NCI-H748 (cell line): Measurements from ENCODE around the gene PCYT1A.
"Not testable (repeated sequence)": the region's sequence is repeated elsewhere in the genome, so short reads cannot be mapped to it uniquely, and the experiment has no call there.

Source experiments
- DNase-seq: peaks from one replicate; lab custom pipeline; 2025; ENCODE audit not compliant: unreplicated experiment; lab: John Stamatoyannopoulos, UW

The PCYT1A gene

GRCh38 chr3:196216681-196217211 is 70.8 kb downstream of the PCYT1A start:
- DNase-seq = no peak

- no peak for DNase-seq
Measured at GRCh38 chr3:196216089-196216564, 71.4 kb downstream of the PCYT1A start, which contains the start of gene SLC51A. Gene SLC51A (plus strand): TSS chr3:196216534. CDS start chr3:196216713, 179 bp downstream.

GRCh38 chr3:196215493-196216020 is 72.0 kb downstream of the PCYT1A start:
- no peak for DNase-seq

- DNase-seq = no peak
Measured at GRCh38 chr3:196214783-196215441, 72.6 kb downstream of the PCYT1A start.

- no peak for DNase-seq
Measured at GRCh38 chr3:196210673-196211556, 76.6 kb downstream of the PCYT1A start, which contains the start of gene ZDHHC19. Gene ZDHHC19 (minus strand): TSS chr3:196211400. CDS start chr3:196211315, 85 bp downstream.

- not testable (repeated sequence) for DNase-seq
Measured at GRCh38 chr3:196209944-196210672, 77.4 kb downstream of the PCYT1A start.

- DNase-seq = no peak
Measured at GRCh38 chr3:196208942-196209695, 78.4 kb downstream of the PCYT1A start.

GRCh38 chr3:196207833-196208607 is 79.5 kb downstream of the PCYT1A start:
- DNase-seq = no peak

GRCh38 chr3:196207159-196207832 is 80.2 kb downstream of the PCYT1A start:
- no peak for DNase-seq

GRCh38 chr3:196205442-196206205 is 81.9 kb downstream of the PCYT1A start:
- not testable (repeated sequence) for DNase-seq

GRCh38 chr3:196203846-196204245 is 83.7 kb downstream of the PCYT1A start:
- no peak for DNase-seq

- no peak for DNase-seq
Measured at GRCh38 chr3:196202516-196202970, 85.0 kb downstream of the PCYT1A start.

GRCh38 chr3:196198771-196199753 is 88.5 kb downstream of the PCYT1A start:
- peak; percentile 5 for DNase-seq

- no peak for DNase-seq
Measured at GRCh38 chr3:196198081-196198675, 89.3 kb downstream of the PCYT1A start.

GRCh38 chr3:196197524-196197923 is 90.0 kb downstream of the PCYT1A start:
- DNase-seq = no peak

GRCh38 chr3:196195664-196196265 is 91.8 kb downstream of the PCYT1A start:
- DNase-seq = no peak
